ENCODE data around the gene UBE2E2.

UBE2E2 gene

DNA sequence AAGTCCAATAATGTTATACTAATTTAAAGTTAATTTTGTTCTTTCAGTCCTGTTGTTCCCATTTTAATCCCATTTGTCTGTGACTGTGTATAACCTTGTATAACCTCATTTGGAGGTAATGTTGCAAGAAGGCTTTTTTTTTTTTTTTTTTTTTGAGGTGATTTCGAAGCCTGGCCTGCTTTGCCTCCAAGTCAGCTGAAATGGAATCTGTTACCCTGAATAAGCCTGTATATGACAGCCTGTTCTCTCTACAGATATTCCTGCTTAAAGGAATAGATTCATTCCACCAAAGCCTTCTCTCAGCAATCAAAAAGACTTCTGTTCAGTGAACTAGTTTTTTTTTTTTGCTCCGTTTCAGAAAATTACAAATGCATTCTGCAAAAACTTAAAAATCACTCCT lies 330.9 kb downstream of the UBE2E2 start:
- no peak for DNase-seq (ENCODE audit: low read depth in 2 of 2)

DNA sequence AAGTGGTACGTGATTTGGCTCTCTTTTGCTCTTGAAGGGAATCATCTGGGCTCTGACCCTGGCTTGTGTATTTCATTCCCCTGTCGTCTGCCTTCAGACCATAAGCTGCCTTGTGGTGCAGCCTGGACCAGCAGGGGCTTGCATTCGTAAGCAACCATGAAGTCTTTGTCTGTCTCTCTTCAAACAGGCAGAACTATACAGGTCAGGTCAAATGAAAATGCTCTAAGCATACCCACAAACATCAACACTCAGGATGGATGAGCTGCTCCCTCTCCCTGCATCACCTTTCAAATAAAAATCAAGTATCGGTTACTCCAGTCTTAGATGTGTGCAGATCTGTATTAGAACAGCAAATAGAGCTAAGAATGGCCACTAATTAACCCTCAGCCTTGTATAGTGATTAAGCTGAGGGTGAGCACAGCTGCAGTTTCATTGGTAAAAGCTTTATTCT lies 334.0 kb downstream of the UBE2E2 start:
- DNase-seq (ENCODE audit: low read depth in 2 of 2), result no peak

DNA sequence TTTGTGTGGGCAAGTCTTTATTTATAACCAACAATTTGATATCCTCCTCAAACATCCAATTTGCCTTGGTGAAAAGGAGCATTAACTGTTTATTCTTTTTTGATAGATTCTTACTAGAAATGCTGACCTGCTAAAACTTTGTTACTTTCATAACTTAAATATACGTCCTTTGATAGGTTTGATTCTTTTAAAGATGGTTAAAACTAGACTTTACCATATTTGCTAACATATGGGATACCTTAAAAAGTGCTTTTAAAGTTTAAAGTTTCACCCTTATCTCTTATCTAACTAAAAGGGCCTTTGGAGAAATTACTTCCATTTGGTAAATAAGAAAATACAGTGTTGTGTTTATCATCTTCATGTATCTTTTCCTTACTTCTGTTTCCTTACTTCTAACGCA lies 336.1 kb downstream of the UBE2E2 start:
- no peak for DNase-seq (ENCODE audit: low read depth in 2 of 2)

DNA sequence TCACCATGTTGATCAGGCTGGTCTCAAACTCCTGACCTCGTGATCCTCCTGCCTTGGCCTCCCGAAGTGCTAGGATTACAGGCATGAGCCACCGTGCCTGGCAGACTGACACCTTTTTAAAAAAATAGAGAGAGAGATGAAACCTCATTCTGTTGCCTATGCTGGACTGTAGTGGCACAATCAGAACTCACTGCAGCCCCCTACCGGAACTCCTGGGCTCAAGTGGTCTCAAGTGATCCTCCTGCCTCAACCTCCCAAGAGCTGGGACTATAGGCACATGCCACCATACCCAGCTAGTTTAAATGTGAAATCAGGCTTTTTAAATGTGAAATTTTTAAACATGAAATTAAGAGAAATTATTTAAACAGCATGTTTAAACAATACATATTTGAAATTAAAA lies 337.5 kb downstream of the UBE2E2 start:
- DNase-seq (ENCODE audit: low read depth in 2 of 2), result no peak

DNA sequence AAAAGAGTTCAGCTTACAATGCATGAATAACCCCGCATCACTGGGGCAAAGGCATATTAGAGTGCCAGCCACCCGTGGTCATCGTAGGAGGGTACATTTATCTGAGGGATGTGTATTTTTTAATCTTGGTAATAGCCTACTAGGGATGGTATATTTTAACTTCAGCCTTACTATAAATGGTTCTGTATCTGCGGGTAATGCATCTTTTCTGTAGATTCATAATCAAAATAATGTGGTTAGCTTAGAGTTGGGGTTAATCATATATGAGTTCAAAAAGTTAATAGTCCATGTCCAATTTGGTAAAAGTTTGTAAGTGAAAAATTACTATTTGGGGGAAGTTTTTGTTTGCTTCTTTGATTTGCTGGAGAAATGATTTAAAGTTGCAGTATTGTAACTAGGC lies 339.0 kb downstream of the UBE2E2 start:
- no peak for DNase-seq (ENCODE audit: low read depth in 2 of 2)

DNA sequence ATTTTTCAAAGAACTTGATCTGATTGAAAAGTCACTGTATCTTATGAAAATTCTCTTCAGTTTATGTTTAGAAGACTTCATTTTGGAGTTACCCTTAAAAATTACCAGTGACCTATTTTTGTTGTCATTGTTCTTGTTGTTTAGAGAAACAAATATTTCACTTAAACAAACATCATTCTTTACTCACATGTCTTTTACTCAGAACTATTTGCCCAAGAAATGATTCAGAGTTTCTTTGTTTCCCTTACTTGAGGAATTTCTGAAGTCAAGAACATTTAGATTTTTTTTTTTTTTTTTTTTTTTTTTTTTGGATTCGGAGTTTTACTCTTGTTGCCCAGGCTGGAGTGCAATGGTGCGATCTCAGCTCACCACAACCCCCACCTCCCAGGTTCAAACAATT lies 343.1 kb downstream of the UBE2E2 start:
- DNase-seq (ENCODE audit: low read depth in 2 of 2), result no peak

DNA sequence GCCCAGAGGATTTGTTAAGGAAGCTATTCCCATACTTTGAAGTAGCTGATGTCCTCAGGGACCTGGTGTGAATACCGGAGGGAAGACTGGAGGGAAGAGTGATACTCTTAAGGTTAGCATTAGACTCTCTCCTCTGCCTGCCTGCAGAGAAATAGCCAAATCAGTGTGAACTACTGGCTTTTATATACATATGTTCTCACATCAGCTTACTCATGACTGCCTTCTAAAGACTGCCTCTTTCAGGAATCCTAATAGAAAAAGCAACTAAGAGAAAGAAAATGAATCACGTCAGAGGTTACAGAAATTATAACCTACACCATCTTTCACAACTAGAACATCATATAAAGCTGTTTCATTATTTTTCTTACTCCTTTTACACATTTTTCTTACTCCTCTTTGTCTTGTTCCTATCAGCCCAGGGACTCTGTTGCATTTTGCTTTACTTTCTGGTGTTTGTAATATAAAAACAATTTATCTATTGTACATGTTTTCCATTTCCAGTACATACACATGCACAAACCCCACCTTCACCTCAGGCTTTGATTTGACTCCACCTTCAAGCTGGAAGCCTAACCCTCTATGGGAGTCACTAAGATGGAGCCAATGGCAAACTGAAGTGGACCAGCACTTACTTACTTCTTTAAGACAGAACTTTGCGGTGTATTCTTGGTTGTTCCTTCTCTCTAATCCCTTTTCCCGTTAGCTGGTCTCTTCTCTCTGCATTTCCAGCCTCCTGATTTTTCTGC lies 345.0 kb downstream of the UBE2E2 start:
- DNase-seq (ENCODE audit: low read depth in 2 of 2), result no peak

DNA sequence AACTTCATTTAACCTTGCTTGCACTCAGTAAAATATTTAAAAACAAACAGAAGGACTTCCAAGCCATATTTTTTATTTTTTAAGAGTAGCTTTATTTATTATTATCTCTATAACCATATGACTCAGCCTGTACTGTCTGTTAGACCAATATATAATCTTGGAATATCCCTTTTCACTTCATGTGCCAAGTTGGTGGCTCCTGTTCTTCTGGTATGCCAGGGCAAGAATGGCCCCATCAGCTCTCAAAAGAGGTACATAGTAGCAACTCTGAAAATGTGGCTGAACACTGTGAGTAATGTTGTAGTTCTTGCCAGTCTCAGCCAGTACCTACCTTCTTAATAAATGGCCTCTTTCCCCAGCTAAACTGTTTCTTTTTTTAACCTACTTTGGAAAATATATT lies 345.6 kb downstream of the UBE2E2 start:
- DNase-seq (ENCODE audit: low read depth in 2 of 2), result no peak

DNA sequence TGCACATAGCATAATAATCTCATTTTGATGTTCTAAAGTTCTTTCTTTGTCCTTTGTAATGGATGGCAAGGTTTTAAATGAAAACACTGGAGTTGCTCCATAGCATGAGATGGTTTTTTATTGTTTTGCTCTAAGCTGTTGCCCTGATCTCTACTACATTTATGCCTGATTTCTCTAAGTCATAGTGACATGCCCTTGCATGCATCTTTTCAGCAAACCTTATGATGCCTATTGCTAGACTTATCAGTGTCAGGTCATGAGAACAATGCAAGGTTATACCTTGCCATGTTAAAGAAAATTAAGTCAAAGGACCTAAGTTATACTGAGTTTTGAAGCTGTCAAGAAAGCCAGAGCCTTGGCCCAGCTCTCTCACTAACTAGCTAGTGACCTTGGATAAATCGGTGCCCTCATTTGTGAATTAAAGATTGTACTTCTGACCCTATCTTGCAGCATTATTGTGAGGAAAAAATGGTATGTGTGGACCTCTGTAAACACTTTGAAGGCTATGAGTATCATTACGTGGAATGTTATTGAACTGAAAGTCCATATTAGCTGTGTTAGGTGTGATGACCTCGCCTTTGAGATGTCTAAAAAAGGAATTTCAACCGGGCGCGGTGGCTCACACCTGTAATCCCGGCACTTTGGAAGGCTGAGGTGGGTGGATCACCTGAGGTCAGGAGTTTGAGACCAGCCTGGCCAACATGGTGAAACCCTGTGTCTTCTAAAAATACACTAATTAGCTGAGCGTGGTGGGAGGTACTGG lies 346.2 kb downstream of the UBE2E2 start:
- no peak for DNase-seq (ENCODE audit: low read depth in 2 of 2)

DNA sequence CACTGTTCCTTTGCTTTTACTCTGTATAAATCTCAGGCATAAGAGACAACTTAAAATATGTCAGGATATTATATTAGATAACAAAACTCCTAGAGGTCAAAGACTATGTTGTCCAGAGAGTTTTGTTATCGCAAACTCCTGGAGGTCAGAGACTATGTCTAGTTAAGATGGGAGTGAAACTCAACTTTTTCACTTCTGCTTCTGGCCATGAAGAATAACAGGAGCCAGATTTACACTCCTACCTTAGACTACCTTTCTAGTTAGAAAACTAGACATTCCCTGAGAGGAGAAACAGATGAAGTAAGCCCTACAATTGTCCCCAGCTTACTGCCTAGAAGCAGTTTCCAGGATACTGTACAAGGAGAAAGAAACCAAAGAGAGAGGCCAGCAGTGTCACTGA lies 347.3 kb downstream of the UBE2E2 start:
- no peak for DNase-seq (ENCODE audit: low read depth in 2 of 2)

DNA sequence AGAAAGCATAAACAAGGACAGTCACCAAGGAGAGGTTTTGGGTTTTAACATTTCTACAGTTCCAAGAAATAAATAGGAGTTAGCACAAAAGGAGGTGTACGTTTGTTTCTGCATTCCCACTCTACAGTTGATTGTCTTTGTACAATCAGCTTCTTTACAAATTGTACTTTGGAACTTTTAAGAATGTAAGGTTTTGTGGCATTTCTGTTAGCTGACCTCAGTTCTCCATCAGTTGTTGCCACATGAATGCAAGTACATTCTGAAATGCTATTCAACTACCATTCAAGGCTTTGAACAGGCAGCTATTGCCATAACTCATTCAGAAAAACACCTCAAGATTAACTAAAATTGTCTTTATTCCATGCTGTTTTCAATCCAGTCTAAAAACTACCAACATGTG lies 349.4 kb downstream of the UBE2E2 start:
- no peak for DNase-seq (ENCODE audit: low read depth in 2 of 2)

DNA sequence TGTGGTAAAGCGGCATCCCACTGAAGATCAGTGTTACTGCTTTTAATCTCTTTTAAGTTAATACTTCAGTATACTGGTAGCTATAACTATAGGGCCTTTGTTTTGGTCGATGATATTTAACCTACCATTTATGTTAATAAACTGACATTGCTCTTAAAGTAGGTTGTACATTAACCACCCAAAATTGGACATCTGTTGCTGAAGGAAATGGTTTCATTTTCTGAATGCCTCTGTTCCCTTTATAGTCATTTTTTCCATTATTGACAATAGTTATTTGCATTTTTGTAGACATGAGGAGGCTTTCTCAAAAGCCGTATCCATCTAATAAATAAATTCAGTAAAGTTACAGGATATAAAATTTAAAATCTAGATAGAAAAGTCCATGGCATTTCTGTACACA lies 350.2 kb downstream of the UBE2E2 start:
- DNase-seq (ENCODE audit: low read depth in 2 of 2), result no peak

DNA sequence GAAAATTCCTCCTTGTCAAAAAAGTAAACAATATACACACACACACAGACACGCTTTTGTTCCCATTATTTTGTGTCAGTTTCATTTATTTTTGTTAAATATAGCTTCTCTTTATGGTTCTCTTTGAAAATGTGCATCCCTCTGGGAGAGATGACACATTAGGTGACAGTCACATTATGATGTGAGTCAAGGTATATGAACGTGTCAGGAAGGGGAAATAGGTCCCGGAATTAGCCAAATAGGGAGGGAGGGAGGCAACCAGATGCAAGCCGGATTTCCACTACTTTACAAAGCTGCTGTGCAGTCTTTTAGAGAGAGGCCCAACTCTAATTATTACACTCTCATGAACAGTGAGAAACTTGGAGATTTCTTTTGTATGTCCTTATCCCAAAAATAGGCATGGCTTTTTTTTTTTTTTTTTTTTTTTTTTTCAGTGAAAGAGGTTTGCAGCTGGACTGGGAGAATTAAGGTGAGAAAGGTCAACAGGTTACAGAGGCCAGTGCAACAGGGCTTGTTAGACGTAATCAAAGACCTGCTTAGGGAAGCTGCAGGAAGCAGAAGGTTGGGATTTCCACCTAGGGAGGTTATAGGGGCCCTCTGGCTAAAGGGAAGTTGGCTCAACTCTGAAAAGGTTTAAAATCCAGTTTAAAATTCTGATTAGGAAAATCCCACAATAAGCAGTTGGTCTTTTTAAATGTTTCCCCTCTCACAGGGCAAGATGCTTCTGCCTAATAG lies 362.1 kb downstream of the UBE2E2 start:
- no peak for DNase-seq (ENCODE audit: low read depth in 2 of 2)

DNA sequence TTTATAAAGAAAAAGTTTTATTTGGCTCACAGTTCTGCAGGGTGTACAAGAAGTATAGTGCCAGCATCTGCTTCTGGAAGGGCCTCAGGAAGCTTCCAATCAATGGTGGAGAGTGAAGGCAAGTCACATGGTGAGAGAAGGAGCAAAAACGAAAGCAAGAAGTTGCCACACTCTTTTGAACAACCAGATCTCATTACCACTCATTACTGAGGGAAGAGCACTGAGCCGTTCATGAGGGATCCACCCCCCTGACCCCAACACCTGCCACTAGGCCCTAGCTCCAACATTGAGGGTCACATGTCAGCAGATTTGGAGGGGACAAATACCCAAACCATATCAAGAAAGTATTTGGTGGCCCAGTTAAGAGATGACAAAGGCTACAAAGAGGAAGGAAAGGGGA lies 363.4 kb downstream of the UBE2E2 start:
- DNase-seq (ENCODE audit: low read depth in 2 of 2), result no peak

DNA sequence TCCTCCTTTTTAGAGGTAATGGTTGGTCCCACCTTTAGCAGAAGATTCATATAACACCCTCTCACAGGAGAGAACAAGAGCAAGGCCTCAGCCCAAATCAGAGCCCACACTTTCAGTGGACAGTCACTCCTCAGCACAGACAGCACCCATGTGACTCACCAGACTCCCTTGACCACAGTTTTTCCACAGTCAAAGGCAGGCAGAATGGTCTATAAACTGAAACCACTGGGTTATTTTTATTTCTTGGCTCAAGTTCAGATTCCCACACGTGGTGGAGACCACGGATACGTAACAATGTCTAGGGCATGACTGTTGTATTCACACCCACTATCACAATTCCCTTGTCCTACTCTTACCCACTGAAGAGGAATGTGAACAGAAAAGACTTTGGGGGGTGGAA lies 364.8 kb downstream of the UBE2E2 start:
- DNase-seq (ENCODE audit: low read depth in 2 of 2), result peak; percentile 58 to 72

DNA sequence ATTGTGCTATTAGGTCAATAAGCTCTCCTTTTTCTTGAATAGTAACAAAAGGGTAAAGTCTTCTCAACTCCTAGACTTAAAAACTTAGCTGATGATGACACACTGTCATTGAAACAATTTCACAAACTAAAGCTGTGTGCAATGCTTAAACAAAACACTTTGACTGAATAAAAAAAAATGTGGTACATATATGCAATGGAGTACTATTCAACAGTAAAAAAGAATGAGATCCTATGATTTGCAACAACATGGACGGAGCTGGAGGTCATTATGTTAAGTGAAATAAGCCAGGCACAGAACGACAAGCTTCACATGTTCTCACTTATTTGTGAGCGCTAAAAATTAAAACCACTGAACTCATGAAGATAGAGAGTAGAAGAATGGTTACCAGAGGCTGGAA lies 370.7 kb downstream of the UBE2E2 start:
- no peak for DNase-seq (ENCODE audit: low read depth in 2 of 2)

DNA sequence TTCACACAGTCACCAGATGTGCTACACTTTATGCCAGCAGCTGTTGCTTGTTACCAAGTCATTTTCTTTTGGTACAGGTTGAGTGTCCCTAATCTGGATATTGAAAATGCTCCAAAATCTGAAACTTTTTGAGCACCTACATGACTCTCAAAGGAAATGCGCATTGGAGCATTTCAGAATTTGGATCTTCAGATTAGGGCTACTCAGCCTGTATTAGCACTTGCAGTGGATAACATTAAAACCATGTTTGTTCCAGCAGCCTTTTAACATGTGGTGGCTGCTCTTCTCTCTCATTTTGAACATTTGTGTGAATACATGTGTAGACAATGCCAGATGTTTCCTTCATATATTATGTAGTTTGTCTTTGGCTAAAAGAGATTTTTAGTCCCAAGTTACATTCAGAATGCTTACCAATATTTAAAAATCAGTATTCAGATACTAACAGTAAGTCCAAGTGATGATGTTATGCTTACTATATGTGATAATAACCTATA lies 371.7 kb downstream of the UBE2E2 start:
- no peak for DNase-seq (ENCODE audit: low read depth in 2 of 2)

DNA sequence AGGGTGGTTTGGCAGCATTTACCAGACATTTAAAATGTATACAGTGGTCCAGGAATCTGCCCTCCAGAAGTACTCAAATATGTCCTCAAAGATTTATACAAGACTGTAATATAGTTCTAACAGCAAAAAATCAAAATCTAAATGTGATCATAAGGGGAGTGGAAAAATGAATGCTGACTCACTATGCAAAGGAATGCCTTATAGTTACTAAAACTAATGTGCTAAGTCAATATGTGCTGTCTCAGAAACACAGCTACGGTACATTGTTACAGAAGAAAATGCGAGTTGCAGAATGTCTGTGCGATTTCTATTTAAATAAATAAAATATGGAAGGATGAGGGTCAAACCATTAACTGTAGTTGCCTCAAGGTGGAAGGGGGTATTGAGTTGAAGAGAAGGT lies 372.6 kb downstream of the UBE2E2 start:
- DNase-seq (ENCODE audit: low read depth in 2 of 2), result no peak

DNA sequence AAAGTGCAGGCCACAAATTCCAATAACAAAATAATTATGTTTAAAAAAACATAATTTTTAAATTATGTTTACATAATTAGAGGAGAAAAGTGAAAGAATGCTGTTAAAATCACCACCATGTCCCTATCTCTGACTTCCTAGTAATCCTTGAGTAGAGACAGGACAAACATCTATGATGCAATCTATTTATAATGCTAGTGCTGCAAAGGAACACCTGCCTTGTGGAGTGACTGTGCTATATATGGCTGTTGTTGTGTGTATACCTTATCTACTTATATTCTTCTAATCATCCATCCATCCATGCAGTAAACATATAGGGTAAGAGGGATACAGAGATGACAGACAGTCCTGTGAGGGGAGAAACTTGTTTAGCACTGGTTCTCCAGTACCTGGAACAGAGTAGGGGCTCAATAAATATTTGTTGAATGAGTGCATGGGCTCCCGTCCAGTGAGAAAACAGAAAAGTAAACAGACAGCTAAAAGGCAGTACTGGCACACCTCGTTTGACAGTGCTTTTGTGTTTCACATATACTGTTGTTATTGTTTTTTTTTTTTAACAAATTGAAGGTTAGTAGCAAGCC lies 373.3 kb downstream of the UBE2E2 start:
- no peak for DNase-seq (ENCODE audit: low read depth in 2 of 2)

DNA sequence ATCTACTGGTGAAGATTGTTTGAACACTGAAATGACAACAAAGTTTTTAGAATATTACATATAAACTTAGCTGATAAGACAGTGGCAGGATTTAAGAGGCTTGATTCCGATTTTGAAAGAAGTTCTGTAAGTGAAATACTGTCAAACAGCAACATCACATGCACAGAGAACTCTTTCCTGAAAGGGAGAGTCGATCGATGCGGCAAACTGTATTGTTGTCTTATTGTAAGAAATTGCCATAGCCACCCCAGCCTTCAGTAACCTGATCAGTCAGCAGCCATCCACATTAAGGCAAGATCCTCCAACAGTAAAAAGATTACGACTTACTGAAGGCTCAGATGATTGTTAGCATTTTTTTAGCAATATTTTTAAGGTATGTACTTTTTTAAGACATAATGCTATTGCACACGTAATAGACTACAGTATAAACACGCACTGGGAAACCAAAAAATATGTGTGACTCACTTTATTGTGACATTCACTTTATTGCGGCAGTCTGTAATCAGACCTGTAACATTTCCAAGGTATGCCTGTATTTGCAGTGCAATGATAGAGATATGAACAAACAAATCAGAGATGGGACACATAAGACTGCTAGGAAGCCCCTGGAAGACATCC lies 377.1 kb downstream of the UBE2E2 start:
- no peak for DNase-seq (ENCODE audit: low read depth in 2 of 2)

DNA sequence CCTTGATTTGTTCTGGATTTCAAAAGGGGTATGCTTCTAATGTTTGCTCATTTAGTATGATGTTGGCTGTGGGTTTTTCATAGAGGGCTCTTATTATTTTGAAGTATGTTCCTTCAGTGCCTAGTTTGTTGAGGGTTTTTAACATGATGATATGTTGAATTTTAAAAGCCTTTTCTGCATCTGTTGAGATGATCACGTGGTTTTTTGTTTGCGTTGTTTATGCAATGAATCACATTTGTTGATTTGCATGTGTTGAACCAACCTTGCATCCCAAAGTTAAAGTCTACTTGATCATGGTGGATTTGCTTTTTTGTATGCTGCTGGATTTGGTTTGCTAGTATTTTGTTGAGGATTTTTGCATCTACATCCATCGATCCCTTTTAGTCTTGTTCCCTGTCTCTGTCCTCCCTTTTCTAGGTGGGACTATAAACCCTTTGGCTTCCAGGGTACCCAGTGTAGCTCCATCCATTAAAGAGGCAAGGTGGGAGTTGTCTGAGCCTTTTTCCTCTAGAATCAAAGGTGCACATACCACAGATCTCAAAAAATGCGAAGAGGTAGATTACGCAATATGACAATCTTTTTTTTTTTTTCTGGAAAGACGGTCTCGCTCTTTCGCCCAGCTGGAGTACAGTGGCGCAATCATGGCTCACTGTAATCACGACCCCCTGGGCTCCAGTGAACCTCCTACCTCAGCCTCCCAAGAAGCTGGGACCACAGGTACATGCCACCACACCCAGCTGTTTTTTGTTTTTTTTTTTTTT lies 381.0 kb downstream of the UBE2E2 start:
- DNase-seq (ENCODE audit: low read depth in 2 of 2), result no peak
